Body of pancreas (tissue), 4 donors: ENCODE measurements around the gene CLASP1. TPM values are rescaled to one million over a fixed set of nuclear protein-coding genes. Genes with fewer than 3 reads are reported as not detected.
"Not testable (repeated sequence)": the region's sequence is repeated elsewhere in the genome, so short reads cannot be mapped to it uniquely, and the experiment has no call there.

Experiments
- ATAC-seq: fragments of 150-250 bp; one replicate; pipeline ENCODE4 v1.9.1; 2016
- DNase-seq, 4 donors: peaks; one replicate each; pipeline ENCODE4 v3.0.0-alpha.2; 2019
- H3K27ac ChIP-seq, 4 donors: fragments of 200-600 bp; sonication (generic); 1 replicate in 3 of 4; 2 replicates in 1 of 4; pipeline versions ENCODE4 v1.5.1 to v1.6.1; 2016 to 2019; ENCODE audit warnings: mild to moderate bottlenecking in 1 of 4, mixed read lengths in 1 of 4, moderate library complexity in 1 of 4
- H3K27me3 ChIP-seq, 2 donors: fragments of 200-600 bp; sonication (generic); one replicate each; pipeline ENCODE4 v1.6.0; 2016; ENCODE audit warnings: mild to moderate bottlenecking in 1 of 2
- H3K36me3 ChIP-seq, 2 donors: fragments of 200-600 bp; sonication (generic); replicated peaks in 1 of 2; 2 replicates each; pipeline ENCODE4 v1.5.1; 2016; ENCODE audit warnings: low read depth in 2 of 2; ENCODE audit not compliant: insufficient read depth in 1 of 2
- H3K4me1 ChIP-seq: fragments of 200-600 bp; sonication (generic); one replicate; pipeline ENCODE4 v1.6.0; 2016
- H3K4me3 ChIP-seq, 2 donors: fragments of 200-600 bp; sonication (generic); 1 replicate in 1 of 2; 2 replicates in 1 of 2; pipeline ENCODE4 v1.5.1; 2016 to 2019
- H3K9me3 ChIP-seq, 3 donors: fragments of 200-600 bp; sonication (generic); 1 replicate in 2 of 3; 2 replicates in 1 of 3; pipeline ENCODE4 v1.5.1; 2016
- CTCF ChIP-seq, 7 experiments: fragments of 450-650 bp in 4 of 7; fragments of 200-600 bp in 3 of 7; sonication (generic) in 3 of 7; IDR thresholded peaks; one replicate each; pipeline ENCODE4 v1.5.1; 2016 to 2019; ENCODE audit warnings: antibody characterized with exemption in 7 of 7
- POLR2A ChIP-seq, 3 donors: fragments of 450-650 bp; IDR thresholded peaks; one replicate each; pipeline ENCODE4 v1.6.1; 2016; ENCODE audit warnings: antibody characterized with exemption in 3 of 3, mild to moderate bottlenecking in 2 of 3
- WGBS, 2 donors: methylation state at CpG; one replicate each; pipeline ENCODE4 v1.1.5; 2017; 5-methylcytosine and 5-hydroxymethylcytosine counted together
- intact Hi-C: fragments of 100-400 bp; cut with DNase I; formaldehyde crosslinking; loops from one replicate; pipeline ENCODE4 v1.15.1; 2023
- total RNA-seq, 2 donors: library from RNA; depleted of rRNA; stranded (reverse); fragments of >200 nt; gene quantifications; one replicate each; pipeline ENCODE4 v1.1.0, GENCODE V29; 2016

The CLASP1 gene
- total RNA-seq, 2 donors from 2014 or later, result 28.5 to 44.2 TPM

- no peaks in the 10 kb centered on the region for H3K36me3 ChIP-seq
- no peak for TF ChIP-seq CTCF (IDR thresholded peaks at IDR 0.05)
- 49 to 60% methylated on average over 4 of the region's 4 CpGs for WGBS, 2 donors
- peaks cover 28% of the 10 kb centered on the region for H3K4me1 ChIP-seq
- no peak overlapping the region for H3K27ac ChIP-seq
- no peak overlapping the region for H3K4me3 ChIP-seq
- H3K9me3 ChIP-seq, result no peaks in the 10 kb centered on the region
- ATAC-seq (no peak), DNase-seq (no peak)
- H3K27me3 ChIP-seq, result no peaks in the 10 kb centered on the region
- intact Hi-C loops, result no loop called here
These were observed 81.3 kb downstream of the CLASP1 start for GRCh38 chr2:121567957-121568409.

- Histone ChIP-seq H3K4me3 (no peak overlapping the region), H3K4me1 (peaks cover 31% of the 10 kb centered on the region), H3K9me3 (no peaks in the 10 kb centered on the region), H3K27ac (no peak overlapping the region), H3K27me3 (no peaks in the 10 kb centered on the region), H3K36me3 (no peaks in the 10 kb centered on the region)
- no peak for TF ChIP-seq POLR2A (IDR thresholded peaks at IDR 0.05)
- DNase-seq (no peak), ATAC-seq (no peak)
- WGBS, 2 donors, result 79 to 82% methylated on average over 7 of the region's 7 CpGs
- intact Hi-C loops, result no loop called here
These were observed 81.8 kb downstream of the CLASP1 start for GRCh38 chr2:121567452-121567851.

GRCh38 chr2:121565389-121566250 lies 83.6 kb downstream of the CLASP1 start:
- Histone ChIP-seq H3K4me3 (no peak overlapping the region), H3K27me3 (no peaks in the 10 kb centered on the region), H3K27ac (no peak overlapping the region), H3K4me1 (peaks cover 29% of the 10 kb centered on the region), H3K9me3 (no peaks in the 10 kb centered on the region), H3K36me3 (no peaks in the 10 kb centered on the region)
- 71 to 73% methylated on average over 5 of the region's 5 CpGs for WGBS, 2 donors
- intact Hi-C loops, result no loop called here
- TF ChIP-seq POLR2A (IDR thresholded peaks at IDR 0.05) (no peak), CTCF (IDR thresholded peaks at IDR 0.05) (no peak)
- DNase-seq (no peak), ATAC-seq (no peak)

- intact Hi-C loops, result no loop called here
- Histone ChIP-seq H3K9me3 (no peaks in the 10 kb centered on the region), H3K36me3 (no peaks in the 10 kb centered on the region), H3K4me3 (no peak overlapping the region), H3K27ac (no peak overlapping the region), H3K27me3 (no peaks in the 10 kb centered on the region), H3K4me1 (peaks cover 26% of the 10 kb centered on the region)
- no peak for ATAC-seq
- no peak for DNase-seq
- TF ChIP-seq CTCF (IDR thresholded peaks at IDR 0.05), result no peak
- no peak for TF ChIP-seq POLR2A (IDR thresholded peaks at IDR 0.05)
- 59 to 75% methylated on average over 3 of the region's 3 CpGs for WGBS, 2 donors
These were observed 84.4 kb downstream of the CLASP1 start for GRCh38 chr2:121564905-121565304.

- WGBS, 2 donors, result 82 to 93% methylated on average over 1 of the region's 1 CpG
- DNase-seq, H3K36me3 ChIP-seq, H3K27me3 ChIP-seq, H3K27ac ChIP-seq, ATAC-seq, H3K4me3 ChIP-seq, intact Hi-C loops, H3K9me3 ChIP-seq: not testable (repeated sequence)
- H3K4me1 ChIP-seq, result peaks cover 26% of the 10 kb centered on the region
These were observed 85.5 kb downstream of the CLASP1 start for GRCh38 chr2:121563754-121564153.
